GM12801 (cell line): ENCODE data around the gene BCAP31.

ENCODE experiments used
- TF ChIP-seq, protein P1 (sequence below): IDR thresholded peaks from one replicate; pipeline ENCODE4 v1.5.1; 2011; ENCODE audit warnings: control low read depth; ENCODE audit not compliant: insufficient read length; ENCODE audit errors: extremely low read depth

The BCAP31 gene

DNA sequence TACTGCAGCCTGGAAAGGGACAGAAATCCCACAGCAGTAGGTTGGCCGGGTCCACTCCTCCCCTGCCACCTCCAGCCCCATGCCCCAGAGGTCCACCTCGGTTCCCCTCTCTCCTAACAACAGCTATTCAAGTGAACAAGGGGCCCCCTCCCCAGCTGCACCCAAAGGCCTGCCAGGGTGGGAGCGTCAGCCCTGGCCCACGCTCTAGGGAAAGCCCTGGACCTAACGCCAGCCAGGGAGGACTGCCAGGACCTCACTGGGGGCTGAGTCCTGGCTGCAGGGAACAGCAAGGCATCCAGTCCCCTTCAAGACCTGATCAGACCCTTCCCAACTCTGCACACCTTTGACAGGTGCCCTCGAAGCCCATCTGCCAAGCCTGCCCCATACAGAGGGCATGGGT, 23.2 kb downstream of the BCAP31 start:
- TF ChIP-seq, protein P1, sequence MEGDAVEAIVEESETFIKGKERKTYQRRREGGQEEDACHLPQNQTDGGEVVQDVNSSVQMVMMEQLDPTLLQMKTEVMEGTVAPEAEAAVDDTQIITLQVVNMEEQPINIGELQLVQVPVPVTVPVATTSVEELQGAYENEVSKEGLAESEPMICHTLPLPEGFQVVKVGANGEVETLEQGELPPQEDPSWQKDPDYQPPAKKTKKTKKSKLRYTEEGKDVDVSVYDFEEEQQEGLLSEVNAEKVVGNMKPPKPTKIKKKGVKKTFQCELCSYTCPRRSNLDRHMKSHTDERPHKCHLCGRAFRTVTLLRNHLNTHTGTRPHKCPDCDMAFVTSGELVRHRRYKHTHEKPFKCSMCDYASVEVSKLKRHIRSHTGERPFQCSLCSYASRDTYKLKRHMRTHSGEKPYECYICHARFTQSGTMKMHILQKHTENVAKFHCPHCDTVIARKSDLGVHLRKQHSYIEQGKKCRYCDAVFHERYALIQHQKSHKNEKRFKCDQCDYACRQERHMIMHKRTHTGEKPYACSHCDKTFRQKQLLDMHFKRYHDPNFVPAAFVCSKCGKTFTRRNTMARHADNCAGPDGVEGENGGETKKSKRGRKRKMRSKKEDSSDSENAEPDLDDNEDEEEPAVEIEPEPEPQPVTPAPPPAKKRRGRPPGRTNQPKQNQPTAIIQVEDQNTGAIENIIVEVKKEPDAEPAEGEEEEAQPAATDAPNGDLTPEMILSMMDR = no peak

DNA sequence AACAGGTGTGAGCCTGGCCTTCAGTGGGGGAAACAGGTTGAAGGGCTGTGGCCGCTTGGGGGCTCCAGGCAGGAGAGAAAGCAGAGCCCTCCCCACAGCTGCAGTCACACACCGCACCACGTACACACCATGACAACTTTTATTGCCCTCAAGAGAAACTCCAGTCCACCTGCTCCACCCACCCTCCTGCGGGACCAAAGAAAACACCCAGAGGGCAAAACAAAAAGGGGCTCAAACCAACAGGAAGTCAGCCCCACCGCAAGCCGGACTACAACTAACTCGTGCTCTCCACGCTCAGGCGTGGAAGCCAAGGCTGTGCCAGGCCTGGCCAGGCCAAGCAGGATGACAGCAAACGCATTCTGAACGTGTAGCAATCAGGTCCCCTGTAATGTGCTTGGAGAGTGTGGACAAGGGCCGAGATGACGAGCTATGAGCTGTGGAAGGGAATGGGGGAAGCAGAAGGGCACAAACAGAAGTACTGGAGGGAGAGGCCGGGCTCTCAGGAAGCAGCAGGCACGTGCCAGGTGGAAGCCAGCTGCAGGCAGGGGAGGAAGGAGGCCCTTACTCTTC, 23.7 kb downstream of the BCAP31 start:
- TF ChIP-seq, protein P1 = no peak

- TF ChIP-seq, protein P1 = no peak
Observed at GRCh38 chrX:153697924-153698865, 26.0 kb downstream of the BCAP31 start.

DNA sequence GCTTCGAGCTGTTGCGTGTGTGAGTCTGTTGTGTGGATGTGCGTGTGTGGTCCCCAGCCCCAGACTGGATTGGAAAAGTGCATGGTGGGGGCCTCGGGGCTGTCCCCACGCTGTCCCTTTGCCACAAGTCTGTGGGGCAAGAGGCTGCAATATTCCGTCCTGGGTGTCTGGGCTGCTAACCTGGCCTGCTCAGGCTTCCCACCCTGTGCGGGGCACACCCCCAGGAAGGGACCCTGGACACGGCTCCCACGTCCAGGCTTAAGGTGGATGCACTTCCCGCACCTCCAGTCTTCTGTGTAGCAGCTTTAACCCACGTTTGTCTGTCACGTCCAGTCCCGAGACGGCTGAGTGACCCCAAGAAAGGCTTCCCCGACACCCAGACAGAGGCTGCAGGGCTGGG, 28.1 kb downstream of the BCAP31 start:
- TF ChIP-seq, protein P1 = no peak

- TF ChIP-seq, protein P1 = no peak
Observed at GRCh38 chrX:153694687-153695270, 29.4 kb downstream of the BCAP31 start.

DNA sequence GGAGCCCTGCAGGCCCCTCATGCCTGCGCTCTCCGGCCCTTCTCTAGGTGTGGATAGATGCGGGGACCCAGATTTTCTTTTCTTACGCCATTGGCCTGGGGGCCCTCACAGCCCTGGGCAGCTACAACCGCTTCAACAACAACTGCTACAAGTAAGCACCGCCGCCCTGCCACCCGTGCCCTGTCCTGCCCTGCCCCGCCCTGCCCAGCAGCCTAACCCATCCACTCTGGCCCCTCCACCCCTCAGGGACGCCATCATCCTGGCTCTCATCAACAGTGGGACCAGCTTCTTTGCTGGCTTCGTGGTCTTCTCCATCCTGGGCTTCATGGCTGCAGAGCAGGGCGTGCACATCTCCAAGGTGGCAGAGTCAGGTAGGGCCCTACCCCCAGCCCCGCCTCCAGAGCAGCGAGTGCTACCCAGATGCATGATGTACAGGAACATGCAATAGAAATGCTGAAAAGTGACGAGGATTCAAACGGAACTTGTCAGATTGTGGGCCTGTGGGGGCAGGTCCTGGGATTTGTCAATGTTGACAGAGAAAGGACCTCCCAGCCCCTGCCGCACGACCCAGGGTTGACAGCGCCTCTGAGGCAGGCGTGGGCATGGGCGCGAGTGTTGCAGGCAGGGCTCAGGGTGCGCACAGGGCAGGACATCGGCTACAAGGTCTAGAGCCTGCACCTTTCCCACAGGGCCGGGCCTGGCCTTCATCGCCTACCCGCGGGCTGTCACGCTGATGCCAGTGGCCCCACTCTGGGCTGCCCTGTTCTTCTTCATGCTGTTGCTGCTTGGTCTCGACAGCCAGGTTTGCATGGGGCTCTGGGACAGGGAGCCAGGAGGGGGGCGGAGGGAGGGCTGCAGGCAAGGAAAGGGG, 30.7 kb downstream of the BCAP31 start:
- TF ChIP-seq, protein P1 = no peak

- TF ChIP-seq, protein P1 = no peak
Observed at GRCh38 chrX:153692611-153693156, 31.5 kb downstream of the BCAP31 start.
